IMR-90 (cell line): ENCODE measurements around the gene CLDN10. TPM values are rescaled to one million over a fixed set of nuclear protein-coding genes. Genes with fewer than 3 reads are reported as not detected.

Experiments used
- ATAC-seq: fragments of 200-7000 bp; cut with Tn5 transposase; 2 replicates; pipeline ENCODE4 v1.9.1; 2020; ENCODE audit warnings: low read depth, mild to moderate bottlenecking, moderate library complexity
- BruUV-seq: library from RNA; stranded (reverse); fragments of 400-500 nt; replicated peaks from 2 replicates; lab custom pipeline; 2021; lab: Mats Ljungman, UMichigan
- CTCF ChIA-PET: fragments of 300-600 bp; formaldehyde crosslinking; extraction: SDS; loops from one replicate; lab custom pipeline; 2021; ENCODE audit warnings: antibody characterized with exemption; lab: Yijun Ruan, JAX
- POLR2A ChIA-PET: fragments of 300-600 bp; sonication (Branson Sonifier 250); formaldehyde crosslinking; loops from one replicate; lab custom pipeline; 2022; ENCODE audit warnings: antibody characterized with exemption; ENCODE audit not compliant: unreplicated experiment; lab: Charles Lee
- DNase-seq: peaks from one replicate; pipeline ENCODE4 v3.0.0; 2013
- H2AFZ ChIP-seq: replicated peaks from 2 replicates; pipeline ENCODE3; 2013; ENCODE audit warnings: low read length, mild to moderate bottlenecking; ENCODE audit not compliant: poor library complexity
- H2AK5ac ChIP-seq: 2 replicates; pipeline ENCODE4 v1.6.1; 2013; ENCODE audit warnings: low read depth, low read length, inconsistent platforms
- H2AK9ac ChIP-seq: replicated peaks from 2 replicates; pipeline ENCODE3; 2013; ENCODE audit warnings: mild to moderate bottlenecking, low read depth, low read length, moderate library complexity; ENCODE audit not compliant: poor library complexity
- H2BK120ac ChIP-seq: 2 replicates; pipeline ENCODE4 v1.6.1; 2013; ENCODE audit warnings: low read depth, low read length, inconsistent platforms
- H2BK15ac ChIP-seq: 3 replicates; pipeline ENCODE4 v1.6.1; 2013; ENCODE audit warnings: low read depth, low read length, inconsistent platforms
- H2BK20ac ChIP-seq: 2 replicates; pipeline ENCODE4 v1.6.1; 2013; ENCODE audit warnings: low read depth, mild to moderate bottlenecking, inconsistent platforms, low read length, moderate library complexity
- H2BK5ac ChIP-seq: 2 replicates; pipeline ENCODE4 v1.6.1; 2013; ENCODE audit warnings: mild to moderate bottlenecking, low read depth, low read length, inconsistent platforms; ENCODE audit not compliant: poor library complexity, severe bottlenecking
- H3K14ac ChIP-seq: replicated peaks from 2 replicates; pipeline ENCODE4 v1.6.1; 2013; ENCODE audit warnings: low read depth, low read length, inconsistent platforms
- H3K18ac ChIP-seq: 2 replicates; pipeline ENCODE4 v1.6.1; 2013; ENCODE audit warnings: low read depth, low read length, control low read depth
- H3K23ac ChIP-seq: 2 replicates; pipeline ENCODE4 v1.6.1; 2013; ENCODE audit warnings: low read depth, low read length, inconsistent platforms
- H3K27ac ChIP-seq: 2 replicates; pipeline ENCODE4 v1.5.1; 2013; ENCODE audit warnings: mild to moderate bottlenecking, control low read depth, low read length; ENCODE audit not compliant: insufficient read depth
- H3K27me3 ChIP-seq: 2 replicates; pipeline ENCODE4 v1.6.1; 2013; ENCODE audit warnings: low read length; ENCODE audit not compliant: control insufficient read depth, insufficient read depth
- H3K36me3 ChIP-seq: 2 replicates; pipeline ENCODE4 v1.6.1; 2013; ENCODE audit warnings: low read length, mixed read lengths; ENCODE audit not compliant: control insufficient read depth, insufficient read depth
- H3K4ac ChIP-seq: 2 replicates; pipeline ENCODE4 v1.6.1; 2013; ENCODE audit warnings: low read depth, low read length, inconsistent platforms
- H3K4me1 ChIP-seq: 2 replicates; pipeline ENCODE4 v1.6.1; 2013; ENCODE audit warnings: low read length, mixed read lengths; ENCODE audit not compliant: control insufficient read depth, insufficient read depth
- H3K4me2 ChIP-seq: 2 replicates; pipeline ENCODE4 v1.6.1; 2013; ENCODE audit warnings: low read depth, mild to moderate bottlenecking, control low read depth, low read length, moderate library complexity
- H3K4me3 ChIP-seq: 2 replicates; pipeline ENCODE4 v1.5.1; 2013; ENCODE audit warnings: low read depth, mild to moderate bottlenecking, control low read depth, low read length, moderate library complexity; ENCODE audit not compliant: insufficient read depth
- H3K56ac ChIP-seq: 2 replicates; pipeline ENCODE4 v1.6.1; 2013; ENCODE audit warnings: low read length, inconsistent platforms; ENCODE audit not compliant: insufficient read depth; ENCODE audit errors: extremely low read depth
- H3K79me1 ChIP-seq, 2 experiments: 2 replicates each; pipeline ENCODE4 v1.6.1; 2013; ENCODE audit warnings: low read length in 2 of 2, inconsistent platforms in 1 of 2, low read depth in 1 of 2
- H3K9ac ChIP-seq: 2 replicates; pipeline ENCODE4 v1.6.1; 2013; ENCODE audit warnings: low read depth, low read length, control low read depth
- H3K9me1 ChIP-seq: 2 replicates; pipeline ENCODE4 v1.6.1; 2013; ENCODE audit warnings: low read length, inconsistent platforms; ENCODE audit not compliant: insufficient read depth
- H3K9me3 ChIP-seq: 2 replicates; pipeline ENCODE4 v1.6.1; 2013; ENCODE audit warnings: low read length; ENCODE audit not compliant: control insufficient read depth, insufficient read depth
- H4K20me1 ChIP-seq: 2 replicates; pipeline ENCODE4 v1.6.1; 2013; ENCODE audit warnings: low read length, inconsistent platforms; ENCODE audit not compliant: insufficient read depth
- H4K5ac ChIP-seq: 2 replicates; pipeline ENCODE4 v1.6.1; 2013; ENCODE audit warnings: mild to moderate bottlenecking, low read depth, low read length, control low read depth
- H4K8ac ChIP-seq, 2 experiments: 2 replicates each; pipeline ENCODE4 v1.6.1; 2013; ENCODE audit warnings: low read depth in 2 of 2, low read length in 2 of 2, control low read depth in 1 of 2, inconsistent platforms in 1 of 2
- H4K91ac ChIP-seq: 2 replicates; pipeline ENCODE4 v1.6.1; 2013; ENCODE audit warnings: low read depth, low read length, inconsistent platforms; ENCODE audit not compliant: insufficient read depth
- BHLHE40 ChIP-seq: fragments of 150-350 bp; IDR thresholded peaks from 2 replicates; pipeline ENCODE4 v1.6.1; 2016; ENCODE audit warnings: mild to moderate bottlenecking, low read depth, low read length
- CEBPB ChIP-seq: IDR thresholded peaks from 2 replicates; pipeline ENCODE4 v1.6.1; 2012; ENCODE audit warnings: low read depth, low read length, improper control_type of control experiment
- MAFK ChIP-seq: IDR thresholded peaks from 2 replicates; pipeline ENCODE4 v1.6.1; 2012; ENCODE audit warnings: low read depth, low read length, improper control_type of control experiment
- MXI1 ChIP-seq: IDR thresholded peaks from 2 replicates; pipeline ENCODE4 v1.6.1; 2012; ENCODE audit warnings: low read depth, mild to moderate bottlenecking, low read length, moderate library complexity, borderline replicate concordance
- POLR2A ChIP-seq: IDR thresholded peaks from 2 replicates; pipeline ENCODE4 v1.6.1; 2012; ENCODE audit warnings: mild to moderate bottlenecking, low read depth, low read length
- RAD21 ChIP-seq: IDR thresholded peaks from 2 replicates; pipeline ENCODE4 v1.6.1; 2012; ENCODE audit warnings: low read length, improper control_type of control experiment
- RFX5 ChIP-seq: IDR thresholded peaks from 2 replicates; pipeline ENCODE4 v1.8.0; 2012; ENCODE audit warnings: low read depth, mild to moderate bottlenecking, low read length, moderate library complexity
- SMC3 ChIP-seq: fragments of 150-350 bp; IDR thresholded peaks from 2 replicates; pipeline ENCODE4 v1.6.1; 2016; ENCODE audit warnings: low read depth, mild to moderate bottlenecking, antibody characterized with exemption, low read length, moderate library complexity
- WGBS, 2 experiments: methylation state at CpG; one replicate each; pipeline versions ENCODE4 v1.1.5 to v1.1.7; 2013; ENCODE audit warnings: missing lambda C conversion rate in 2 of 2; ENCODE audit not compliant: insufficient read length in 1 of 2; ENCODE audit errors: extremely low coverage in 2 of 2; 5-methylcytosine and 5-hydroxymethylcytosine counted together
- dilution Hi-C: fragments of 300-500 bp; cut with HindIII; formaldehyde crosslinking; loops from one replicate; pipeline ENCODE4 v1.14.3; 2018; ENCODE audit warnings: low sequenced_read_pairs; ENCODE audit not compliant: unreplicated experiment
- in situ Hi-C: fragments of 300-500 bp; cut with MboI; formaldehyde crosslinking; loops from 3 replicates; pipeline ENCODE4 v1.14.3; 2019; ENCODE audit warnings: low sequenced_read_pairs, inconsistent platforms, mixed read lengths
- intact Hi-C: fragments of 100-400 bp; cut with micrococcal nuclease; formaldehyde crosslinking; loops from 2 replicates; pipeline ENCODE4 v1.10.0; 2022
- polyA plus RNA-seq, 3 experiments: library from polyadenylated mRNA; depleted of rRNA; stranded (reverse); fragments of >200 nt; gene quantifications; 2 replicates each; pipeline ENCODE4 v1.2.3, GENCODE V29; 2012; ENCODE audit warnings: low replicate concordance in 1 of 3
- total RNA-seq: library from RNA; depleted of rRNA; stranded (reverse); fragments of >200 nt; gene quantifications from 2 replicates; pipeline ENCODE4 v1.2.3, GENCODE V29; 2012

The CLDN10 gene
- total and polyA plus RNA-seq, 2 of the 4 experiments (the other 2 are of a cell fraction) = not detected

GRCh38 chr13:95579303-95579702 is 26.8 kb downstream of the CLDN10 start:
- Histone ChIP-seq H3K9me3 (no peaks in the 10 kb centered on the region), H4K5ac (no peak overlapping the region), H3K9ac (no peak overlapping the region), H3K9me1 (no peaks in the 10 kb centered on the region), H2AK9ac (no peak overlapping the region), H3K56ac (no peak overlapping the region), H4K91ac (no peak overlapping the region), H3K27ac (no peak overlapping the region), H3K79me1 (no peaks in the 10 kb centered on the region), H2BK5ac (no peak overlapping the region), H2BK20ac (no peak overlapping the region), H3K4ac (no peak overlapping the region), H3K36me3 (peaks cover 24% of the 10 kb centered on the region), H3K4me2 (no peak overlapping the region), H3K4me1 (no peaks in the 10 kb centered on the region), H2BK120ac (no peak overlapping the region), H3K18ac (no peak overlapping the region), H4K20me1 (no peaks in the 10 kb centered on the region), H3K23ac (no peak overlapping the region), H2AFZ (no peak overlapping the region), H4K8ac (no peak overlapping the region), H3K4me3 (no peak overlapping the region), H2AK5ac (no peak overlapping the region), H2BK15ac (no peak overlapping the region), H3K27me3 (no peaks in the 10 kb centered on the region), H3K14ac (no peak overlapping the region)
- intact Hi-C loops (no loop called here), in situ Hi-C loops (no loop called here), dilution Hi-C loops (no loop called here)
- ChIA-PET POLR2A (no interaction called here), CTCF (no interaction called here)
- DNase-seq (no peak), ATAC-seq (no peak)
- WGBS, 2 experiments = 100% methylated on average over 1 of the region's 3 CpGs; no CpG with 5 or more reads in 1 of the 2 experiments
- TF ChIP-seq BHLHE40 (no peak), POLR2A (no peak), SMC3 (no peak), RAD21 (no peak), RFX5 (no peak), MXI1 (no peak), CEBPB (no peak), MAFK (no peak)
- no TSS peak for BruUV-seq
